Right lobe of liver (tissue), 6 donors: ENCODE results near the gene ARNT2. TPM values are rescaled to one million over a fixed set of nuclear protein-coding genes. Genes with fewer than 3 reads are reported as not detected.

ENCODE experiments used
- ATAC-seq, 4 donors: fragments of 200-7000 bp; cut with Tn5 transposase; one replicate each; pipeline ENCODE4 v1.9.1; 2020; ENCODE audit warnings: mild to moderate bottlenecking in 4 of 4, moderate library complexity in 4 of 4
- DNase-seq, 3 donors: peaks; one replicate each; pipeline ENCODE4 v3.0.0-alpha.2; 2020
- H3K27ac ChIP-seq, 3 donors: fragments of 200-600 bp; one replicate each; pipeline ENCODE4 v1.8.0; 2022
- H3K27me3 ChIP-seq, 2 donors: fragments of 200-600 bp; one replicate each; pipeline ENCODE4 v1.8.0; 2022
- H3K36me3 ChIP-seq, 4 donors: fragments of 200-600 bp; sonication (generic) in 1 of 4; one replicate each; pipeline versions ENCODE4 v1.5.1 to v1.8.0; 2017 to 2022; ENCODE audit warnings: control low read depth in 1 of 4
- H3K4me1 ChIP-seq, 4 donors: fragments of 200-600 bp; sonication (generic) in 1 of 4; one replicate each; pipeline versions ENCODE4 v1.5.1 to v1.8.0; 2017 to 2022; ENCODE audit warnings: control low read depth in 1 of 4
- H3K4me3 ChIP-seq, 3 donors: fragments of 200-600 bp; one replicate each; pipeline ENCODE4 v1.8.0; 2022
- H3K9me3 ChIP-seq, 4 donors: fragments of 200-600 bp; sonication (generic) in 1 of 4; one replicate each; pipeline versions ENCODE4 v1.5.1 to v1.8.0; 2017 to 2022; ENCODE audit warnings: control low read depth in 1 of 4
- CTCF ChIP-seq, 4 donors: fragments of 200-600 bp in 3 of 4; fragments of 450-650 bp in 1 of 4; IDR thresholded peaks; one replicate each; pipeline versions ENCODE4 v1.5.1 to v1.8.0; 2016 to 2022; ENCODE audit warnings: antibody characterized with exemption in 4 of 4, mild to moderate bottlenecking in 2 of 4
- POLR2A ChIP-seq: fragments of 450-650 bp; IDR thresholded peaks from one replicate; pipeline ENCODE4 v1.6.1; 2017; ENCODE audit warnings: antibody characterized with exemption, mild to moderate bottlenecking
- WGBS: methylation state at CpG from one replicate; pipeline ENCODE4 v1.1.6; 2018; ENCODE audit warnings: low coverage, low lambda C conversion rate; ENCODE audit not compliant: insufficient coverage; ENCODE audit errors: missing lambda C conversion rate; 5-methylcytosine and 5-hydroxymethylcytosine counted together
- intact Hi-C, 2 donors: fragments of 100-400 bp; cut with DNase I; formaldehyde crosslinking; loops; one replicate each; pipeline versions ENCODE4 v1.11.2 to v1.14.1; 2022
- total RNA-seq, 6 experiments: library from RNA; depleted of rRNA in 2 of 6; stranded (reverse); fragments of >200 nt in 2 of 6; fragmentation: NEBNext Ultra II Directional in 3 of 6; extraction: Animal tissue kit (Norgen Biotek cat#: 25700) in 3 of 6; gene quantifications; one replicate each; pipeline versions ENCODE4 v1.1.0 to v1.2.4, GENCODE V29; 2016 to 2023
- donor health status: DM: no; HTN: yes; CAD: no.
- donor health status: DM: no; HTN: no; CAD: no.
- donor health status: DM: no; HTN: no; CAD: no.
- donor health status: DM: no; HTN: yes; CAD: no.
- donor health status: DM: no; HTN: yes; CAD: no.

ARNT2 gene
- total RNA-seq, 6 experiments from 2014 or later: 0.12 to 1.3 (median 0.46) TPM

GRCh38 chr15:80490431-80490990, 86.3 kb downstream of the ARNT2 start:
- DNase-seq (no peak), ATAC-seq (no peak)
- Histone ChIP-seq H3K9me3 (no peaks in the 10 kb centered on the region), H3K4me3 (no peak overlapping the region), H3K27ac (no peak overlapping the region), H3K4me1 (no peaks in the 10 kb centered on the region), H3K27me3 (no peaks in the 10 kb centered on the region), H3K36me3 (no peaks in the 10 kb centered on the region)
- TF ChIP-seq CTCF (IDR thresholded peaks at IDR 0.05) (no peak), POLR2A (no peak)
- WGBS: 61% methylated on average over 2 of the region's 9 CpGs
- intact Hi-C loops: no loop called here

- DNase-seq (no peak), ATAC-seq (no peak)
- intact Hi-C loops: no loop called here
- H3K27ac ChIP-seq: no peak overlapping the region
- no peaks in the 10 kb centered on the region for H3K9me3 ChIP-seq
- TF ChIP-seq POLR2A: no peak
- TF ChIP-seq CTCF (IDR thresholded peaks at IDR 0.05): no peak
- H3K27me3 ChIP-seq: no peaks in the 10 kb centered on the region
- no peak overlapping the region for H3K4me3 ChIP-seq
- H3K4me1 ChIP-seq: no peaks in the 10 kb centered on the region
- H3K36me3 ChIP-seq: no peaks in the 10 kb centered on the region
- WGBS: 70% methylated on average over 5 of the region's 7 CpGs
Measured at GRCh38 chr15:80491163-80491847, 87.1 kb downstream of the ARNT2 start.

GRCh38 chr15:80492409-80492808, 88.2 kb downstream of the ARNT2 start:
- ATAC-seq (no peak), DNase-seq (no peak)
- 80% methylated on average over 2 of the region's 2 CpGs for WGBS
- Histone ChIP-seq H3K4me1 (no peaks in the 10 kb centered on the region), H3K27me3 (no peaks in the 10 kb centered on the region), H3K4me3 (no peak overlapping the region), H3K9me3 (no peaks in the 10 kb centered on the region), H3K27ac (no peak overlapping the region), H3K36me3 (no peaks in the 10 kb centered on the region)
- TF ChIP-seq CTCF (IDR thresholded peaks at IDR 0.05) (no peak), POLR2A (no peak)
- intact Hi-C loops: no loop called here

- TF ChIP-seq CTCF (IDR thresholded peaks at IDR 0.05): no peak
- no peak for TF ChIP-seq POLR2A
- Histone ChIP-seq H3K36me3 (no peaks in the 10 kb centered on the region), H3K27me3 (no peaks in the 10 kb centered on the region), H3K27ac (no peak overlapping the region), H3K9me3 (no peaks in the 10 kb centered on the region), H3K4me3 (no peak overlapping the region), H3K4me1 (no peaks in the 10 kb centered on the region)
- ATAC-seq: no peak
- 77% methylated on average over 3 of the region's 3 CpGs for WGBS
- DNase-seq: no peak
- intact Hi-C loops: no loop called here
Measured at GRCh38 chr15:80492874-80493273, 88.7 kb downstream of the ARNT2 start.
